B cell (primary cell): ENCODE results near the gene ENTPD1. TPM values are rescaled to one million over a fixed set of nuclear protein-coding genes. Genes with fewer than 3 reads are reported as not detected.

Experiments used
- ATAC-seq: fragments of 200-7000 bp; cut with Tn5 transposase; one replicate; pipeline ENCODE4 v1.10.0; 2021; ENCODE audit warnings: low read depth, mild to moderate bottlenecking, moderate number of reproducible peaks, moderate library complexity
- CTCF ChIA-PET: fragments of 350-600 bp; sonication (Branson Sonifier 250); formaldehyde crosslinking; loops from one replicate; lab custom pipeline; 2021; ENCODE audit warnings: antibody characterized with exemption, inconsistent platforms; lab: Charles Lee
- POLR2A ChIA-PET: fragments of 350-600 bp; sonication (Branson Sonifier 250); formaldehyde crosslinking; loops from one replicate; lab custom pipeline; 2021; ENCODE audit warnings: antibody characterized with exemption; lab: Charles Lee
- DNase-seq: peaks from one replicate; pipeline ENCODE4 v3.0.0; 2013
- H2AFZ ChIP-seq: 2 replicates; pipeline ENCODE4 v1.6.1; 2012; ENCODE audit warnings: mild to moderate bottlenecking, low read depth, low read length; ENCODE audit not compliant: insufficient read depth, poor library complexity, severe bottlenecking
- H3K27ac ChIP-seq, 2 donors: 1 replicate in 1 of 2; 2 replicates in 1 of 2; pipeline ENCODE4 v1.5.1; 2012 to 2013; ENCODE audit warnings: low read length in 2 of 2, mild to moderate bottlenecking in 2 of 2, moderate library complexity in 1 of 2
- H3K27me3 ChIP-seq, 4 experiments: fragments of 200-600 bp in 1 of 4; sonication (generic) in 1 of 4; replicated peaks in 1 of 4; 1 replicate in 2 of 4; 2 replicates in 2 of 4; pipeline versions ENCODE4 v1.6.1 to v1.7.0; 2013 to 2016; ENCODE audit warnings: low read length in 3 of 4, mild to moderate bottlenecking in 2 of 4, mixed read lengths in 1 of 4, moderate library complexity in 1 of 4; ENCODE audit not compliant: insufficient read depth in 4 of 4, control insufficient read depth in 3 of 4; ENCODE audit errors: control extremely low read depth in 1 of 4
- H3K36me3 ChIP-seq, 2 experiments: replicated peaks in 1 of 2; 1 replicate in 1 of 2; 2 replicates in 1 of 2; pipeline versions ENCODE4 v1.6.1 to v1.7.1; 2013; ENCODE audit warnings: low read length in 1 of 2; ENCODE audit not compliant: insufficient read depth in 2 of 2, control insufficient read depth in 1 of 2; ENCODE audit errors: control extremely low read depth in 1 of 2, extremely low read depth in 1 of 2
- H3K4me1 ChIP-seq, 2 donors: fragments of 200-600 bp in 1 of 2; sonication (generic) in 1 of 2; 1 replicate in 1 of 2; 2 replicates in 1 of 2; pipeline versions ENCODE4 v1.5.1 to v1.6.1; 2013 to 2017; ENCODE audit warnings: low read length in 2 of 2; ENCODE audit not compliant: control insufficient read depth in 2 of 2, insufficient read depth in 2 of 2
- H3K4me2 ChIP-seq: replicated peaks from 2 replicates; pipeline ENCODE3; 2012; ENCODE audit warnings: mild to moderate bottlenecking, low read depth, low read length; ENCODE audit not compliant: poor library complexity, severe bottlenecking
- H3K4me3 ChIP-seq, 5 experiments: fragments of 200-600 bp in 1 of 5; sonication (generic) in 1 of 5; 1 replicate in 3 of 5; 2 replicates in 2 of 5; pipeline versions ENCODE4 v1.5.1 to v1.7.0; 2011 to 2016; ENCODE audit warnings: low read length in 4 of 5, mild to moderate bottlenecking in 4 of 5, low read depth in 2 of 5, control low read depth in 1 of 5, moderate library complexity in 1 of 5; ENCODE audit not compliant: insufficient read depth in 1 of 5; ENCODE audit errors: control extremely low read depth in 1 of 5, extremely low read depth in 1 of 5
- H3K79me2 ChIP-seq: fragments of 200-600 bp; sonication (generic); one replicate; pipeline ENCODE4 v1.6.0; 2016; ENCODE audit warnings: low read length; ENCODE audit not compliant: control insufficient read depth, insufficient read depth
- H3K9ac ChIP-seq: fragments of 200-600 bp; sonication (generic); 2 replicates; pipeline ENCODE4 v1.6.1; 2017; ENCODE audit warnings: mild to moderate bottlenecking, low read length, moderate library complexity
- H3K9me3 ChIP-seq, 3 donors: one replicate each; pipeline versions ENCODE4 v1.6.1 to v1.7.1; 2013; ENCODE audit warnings: low read length in 2 of 3; ENCODE audit not compliant: control insufficient read depth in 2 of 3, insufficient read depth in 1 of 3; ENCODE audit errors: control extremely low read depth in 1 of 3
- H4K20me1 ChIP-seq: 2 replicates; pipeline ENCODE4 v1.6.0; 2012; ENCODE audit warnings: mild to moderate bottlenecking, low read length; ENCODE audit not compliant: insufficient read depth, control insufficient read depth, poor library complexity, severe bottlenecking
- H3K27ac Mint-ChIP-seq: one replicate; pipeline ENCODE4 v1.8.0; 2021; ENCODE audit warnings: mixed read lengths
- H3K27me3 Mint-ChIP-seq: one replicate; pipeline ENCODE4 v1.8.0; 2021; ENCODE audit warnings: mixed read lengths
- H3K4me1 Mint-ChIP-seq: one replicate; pipeline ENCODE4 v1.8.0; 2021; ENCODE audit warnings: mixed read lengths
- H3K4me3 Mint-ChIP-seq: one replicate; pipeline ENCODE4 v1.8.0; 2021; ENCODE audit warnings: mixed read lengths
- H3K9me3 Mint-ChIP-seq: one replicate; pipeline ENCODE4 v1.8.0; 2022; ENCODE audit warnings: mixed read lengths; ENCODE audit not compliant: insufficient read depth
- EZH2 ChIP-seq: IDR thresholded peaks from 2 replicates; pipeline ENCODE4 v1.6.1; 2012; ENCODE audit warnings: borderline replicate concordance, low read depth, mild to moderate bottlenecking, moderate library complexity, low read length; ENCODE audit not compliant: insufficient read depth, poor library complexity, severe bottlenecking
- WGBS: methylation state at CpG from one replicate; pipeline ENCODE4 v1.1.5; 2013; ENCODE audit warnings: missing lambda C conversion rate; ENCODE audit not compliant: insufficient coverage; 5-methylcytosine and 5-hydroxymethylcytosine counted together
- intact Hi-C: fragments of 100-400 bp; cut with micrococcal nuclease; formaldehyde crosslinking; loops from one replicate; pipeline ENCODE4 v1.10.0; 2022
- polyA plus RNA-seq: library from polyadenylated mRNA; depleted of rRNA; stranded (reverse); fragments of >200 nt; gene quantifications from 2 replicates; pipeline ENCODE4 v1.2.3, GENCODE V29; 2012
- total RNA-seq, 2 donors: library from RNA; stranded (reverse); fragments of 120-200 nt in 1 of 2; gene quantifications; 1 replicate in 1 of 2; 2 replicates in 1 of 2; pipeline versions ENCODE4 v1.2.3 to v1.2.4, GENCODE V29; 2013 to 2022
- TF ChIP-seq, protein P1 (sequence below): fragments of 200-600 bp; IDR thresholded peaks from one replicate; pipeline ENCODE4 v1.8.0; 2022; ENCODE audit warnings: antibody characterized with exemption, mild to moderate bottlenecking

The ENTPD1 gene
- total and polyA plus RNA-seq, 2 donors (not counting 1 experiment from before 2014, with no cell fraction given) = 25.9 to 96.3 TPM

DNA sequence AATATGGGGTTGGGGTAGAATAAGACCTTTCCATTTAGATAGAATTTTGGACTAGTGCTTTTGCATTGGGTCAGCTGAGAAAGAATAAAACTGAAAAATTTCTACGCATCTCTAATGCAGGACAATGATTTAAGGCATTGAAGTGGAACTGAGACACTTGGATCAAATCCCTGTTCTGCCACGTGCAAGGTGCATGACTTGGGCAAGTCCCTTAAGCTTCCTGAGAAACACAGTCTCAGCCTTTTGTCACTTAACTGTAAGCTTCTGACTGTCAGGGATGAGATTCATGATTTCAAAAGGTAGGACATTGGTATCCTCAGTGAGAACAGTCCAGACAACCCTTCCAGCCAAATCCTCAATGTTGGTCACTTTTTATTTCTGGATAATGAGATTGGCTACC lies 59.2 kb downstream of the ENTPD1 start:
- peak overlapping the region; percentile 64 for H3K27ac Mint-ChIP-seq
- CTCF ChIA-PET = interaction anchor here (1.0 to 4.3 kb wide), 4 partner anchors 13 to 77 kb away, joined by 3 to 18 read pairs (median 4); no protein-coding TSS in a partner anchor
- intact Hi-C loops = no loop called here

DNA sequence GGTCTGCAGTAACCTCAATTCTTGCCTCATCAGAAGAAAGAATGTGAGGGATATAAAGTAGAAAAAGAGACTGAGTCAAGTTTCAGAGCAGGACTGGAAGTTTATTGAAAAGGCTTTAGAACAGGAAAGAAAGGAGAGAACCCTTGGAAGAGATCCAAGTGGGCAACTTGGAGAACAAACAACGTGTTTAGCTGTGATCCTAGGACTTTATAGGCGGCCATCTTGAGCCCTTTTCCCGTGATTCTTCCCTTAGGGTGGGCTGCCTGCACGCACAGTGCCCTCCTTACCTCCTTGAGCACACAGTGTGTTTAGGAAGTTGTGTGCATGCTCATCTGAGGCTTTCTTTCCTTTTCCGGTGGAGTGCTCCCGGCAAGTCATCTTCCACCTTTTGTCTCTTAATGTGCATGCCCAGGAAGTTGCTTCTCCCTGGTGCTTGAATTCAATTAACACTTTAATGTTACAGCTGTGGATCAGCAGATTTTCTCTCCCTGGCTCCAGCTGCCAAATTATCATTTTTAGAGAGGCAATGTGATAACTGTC lies 59.8 kb downstream of the ENTPD1 start:
- H4K20me1 ChIP-seq = no peaks in the 10 kb centered on the region
- H2AFZ ChIP-seq = no peak overlapping the region
- H3K4me1 Mint-ChIP-seq = peaks cover 77% of the 10 kb centered on the region
- H3K79me2 ChIP-seq = peaks cover 43% of the 10 kb centered on the region
- no peak overlapping the region for H3K4me2 ChIP-seq
- ATAC-seq = no peak
- peaks cover 38 to 54% of the 10 kb centered on the region in 2 donors for H3K4me1 ChIP-seq
- DNase-seq = no peak
- intact Hi-C loops = no loop called here
- peak overlapping the region; percentile 64 for H3K27ac Mint-ChIP-seq
- POLR2A ChIA-PET = interaction anchor here (0.6 to 1.1 kb wide), 2 partner anchors 33 to 121 kb away, joined by 3 to 4 read pairs; no protein-coding TSS in a partner anchor
- no peaks in the 10 kb centered on the region for H3K27me3 Mint-ChIP-seq
- H3K27me3 ChIP-seq = no peaks in the 10 kb centered on the region
- H3K9ac ChIP-seq = no peak overlapping the region
- CTCF ChIA-PET = interaction anchor here (0.9 to 4.3 kb wide), 4 partner anchors 12 to 78 kb away, joined by 3 to 18 read pairs (median 4); no protein-coding TSS in a partner anchor
- peaks cover 2 to 20% of the 10 kb centered on the region in 2 experiments for H3K36me3 ChIP-seq
- H3K27ac ChIP-seq = no peak overlapping the region
- no peak overlapping the region for H3K4me3 ChIP-seq
- TF ChIP-seq, protein P1, sequence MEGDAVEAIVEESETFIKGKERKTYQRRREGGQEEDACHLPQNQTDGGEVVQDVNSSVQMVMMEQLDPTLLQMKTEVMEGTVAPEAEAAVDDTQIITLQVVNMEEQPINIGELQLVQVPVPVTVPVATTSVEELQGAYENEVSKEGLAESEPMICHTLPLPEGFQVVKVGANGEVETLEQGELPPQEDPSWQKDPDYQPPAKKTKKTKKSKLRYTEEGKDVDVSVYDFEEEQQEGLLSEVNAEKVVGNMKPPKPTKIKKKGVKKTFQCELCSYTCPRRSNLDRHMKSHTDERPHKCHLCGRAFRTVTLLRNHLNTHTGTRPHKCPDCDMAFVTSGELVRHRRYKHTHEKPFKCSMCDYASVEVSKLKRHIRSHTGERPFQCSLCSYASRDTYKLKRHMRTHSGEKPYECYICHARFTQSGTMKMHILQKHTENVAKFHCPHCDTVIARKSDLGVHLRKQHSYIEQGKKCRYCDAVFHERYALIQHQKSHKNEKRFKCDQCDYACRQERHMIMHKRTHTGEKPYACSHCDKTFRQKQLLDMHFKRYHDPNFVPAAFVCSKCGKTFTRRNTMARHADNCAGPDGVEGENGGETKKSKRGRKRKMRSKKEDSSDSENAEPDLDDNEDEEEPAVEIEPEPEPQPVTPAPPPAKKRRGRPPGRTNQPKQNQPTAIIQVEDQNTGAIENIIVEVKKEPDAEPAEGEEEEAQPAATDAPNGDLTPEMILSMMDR = no peak
- TF ChIP-seq EZH2 = no peak
- no peaks in the 10 kb centered on the region for H3K9me3 Mint-ChIP-seq
- no peak overlapping the region for H3K4me3 Mint-ChIP-seq
- WGBS = 94% methylated on average over 4 of the region's 6 CpGs
- no peaks in the 10 kb centered on the region for H3K9me3 ChIP-seq

More for the DNA sequence above, 59.2 kb downstream of the ENTPD1 start:
- Histone ChIP-seq H2AFZ (no peak overlapping the region), H3K4me2 (no peak overlapping the region), H3K27me3 (no peaks in the 10 kb centered on the region), H3K27ac (no peak overlapping the region), H4K20me1 (no peaks in the 10 kb centered on the region), H3K4me1 (peaks cover 37 to 54% of the 10 kb centered on the region in 2 donors), H3K4me3 (no peak overlapping the region), H3K36me3 (peaks cover 2 to 20% of the 10 kb centered on the region in 2 experiments), H3K9me3 (peaks cover 0 to 4% (median 0%) of the 10 kb centered on the region in 3 donors), H3K79me2 (peaks cover 49% of the 10 kb centered on the region), H3K9ac (no peak overlapping the region)
- 100% methylated on average over 1 of the region's 2 CpGs for WGBS
- no peak for TF ChIP-seq EZH2
- TF ChIP-seq, protein P1 = no peak
- H3K9me3 Mint-ChIP-seq = no peaks in the 10 kb centered on the region
- no peaks in the 10 kb centered on the region for H3K27me3 Mint-ChIP-seq
- H3K4me1 Mint-ChIP-seq = peaks cover 76% of the 10 kb centered on the region
- DNase-seq = no peak
- no peak overlapping the region for H3K4me3 Mint-ChIP-seq
- no peak for ATAC-seq
- POLR2A ChIA-PET = interaction anchor here (0.6 kb wide), 1 partner anchor 121 kb away, joined by 4 read pairs; no protein-coding TSS in a partner anchor
